ENCODE data around the gene TACC2.
"Not testable (repeated sequence)": the region's sequence is repeated elsewhere in the genome, so short reads cannot be mapped to it uniquely, and the experiment has no call there.

The TACC2 gene

GRCh38 chr10:122096705-122097104 is 107.7 kb downstream of the TACC2 start:
- DNase-seq, result no peak

GRCh38 chr10:122097935-122098334 is 109.0 kb downstream of the TACC2 start:
- no peak for DNase-seq

- DNase-seq, result no peak
Observed at GRCh38 chr10:122098924-122099323, 110.0 kb downstream of the TACC2 start.

- no peak for DNase-seq
Observed at GRCh38 chr10:122099562-122099961, 110.6 kb downstream of the TACC2 start.

- no peak for DNase-seq
Observed at GRCh38 chr10:122102146-122102868, 113.3 kb downstream of the TACC2 start.

GRCh38 chr10:122102869-122103525 is 114.0 kb downstream of the TACC2 start:
- DNase-seq, result no peak

- no peak for DNase-seq
Observed at GRCh38 chr10:122103592-122103991, 114.6 kb downstream of the TACC2 start.

- not testable (repeated sequence) for DNase-seq
Observed at GRCh38 chr10:122108786-122109185, 119.8 kb downstream of the TACC2 start.

- peak; percentile 34 for DNase-seq
Observed at GRCh38 chr10:122112021-122112616, 123.2 kb downstream of the TACC2 start.

- peak; percentile 85 for DNase-seq
Observed at GRCh38 chr10:122112625-122113160, 123.7 kb downstream of the TACC2 start.

GRCh38 chr10:122113161-122113944 is 124.4 kb downstream of the TACC2 start:
- DNase-seq, result peak; percentile 84

- no peak for DNase-seq
Observed at GRCh38 chr10:122113945-122114747, 125.2 kb downstream of the TACC2 start.

- DNase-seq, result no peak
Observed at GRCh38 chr10:122115874-122116273, 126.9 kb downstream of the TACC2 start.

- DNase-seq, result no peak
Observed at GRCh38 chr10:122116331-122116730, 127.4 kb downstream of the TACC2 start.

GRCh38 chr10:122117475-122117874 is 128.5 kb downstream of the TACC2 start:
- DNase-seq, result no peak

GRCh38 chr10:122120008-122120744 is 131.2 kb downstream of the TACC2 start:
- no peak for DNase-seq

GRCh38 chr10:122121059-122121458 is 132.1 kb downstream of the TACC2 start:
- no peak for DNase-seq

- DNase-seq, result no peak
Observed at GRCh38 chr10:122122493-122122892, 133.5 kb downstream of the TACC2 start.

- no peak for DNase-seq
Observed at GRCh38 chr10:122123186-122123585, 134.2 kb downstream of the TACC2 start.

- DNase-seq, result no peak
Observed at GRCh38 chr10:122124342-122124741, 135.4 kb downstream of the TACC2 start.

- no peak for DNase-seq
Observed at GRCh38 chr10:122124808-122125207, 135.8 kb downstream of the TACC2 start.

Data from retina (tissue), 1 donor.